T-helper 22 cell (primary cell): ENCODE results near the gene DAPK1.

Source experiments
- DNase-seq: peaks from one replicate; pipeline ENCODE4 v3.0.0-alpha.2; 2020; ENCODE audit warnings: low read depth

The DAPK1 gene

GRCh38 chr9:87594194-87594593 lies 96.5 kb downstream of the DAPK1 start:
- no peak for DNase-seq

DNA sequence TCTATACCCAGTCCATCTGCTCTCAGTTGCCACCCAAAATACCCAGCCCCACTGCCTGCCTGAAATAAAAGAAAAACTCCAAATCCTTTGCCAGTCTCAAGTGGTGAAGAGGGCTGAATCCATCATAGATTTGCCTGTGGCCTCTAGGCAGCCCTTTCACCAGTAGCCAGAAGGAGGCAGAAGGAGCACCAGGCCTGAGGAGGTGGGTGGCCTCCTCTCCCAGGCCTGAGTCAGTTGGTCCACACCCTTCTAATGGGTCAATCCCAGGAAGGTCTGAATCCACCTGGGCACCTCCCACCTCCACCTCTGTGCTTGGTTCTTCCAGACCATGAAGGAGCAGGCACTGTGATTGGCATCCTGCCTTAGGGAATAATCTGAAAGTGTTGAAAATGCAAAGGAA lies 97.0 kb downstream of the DAPK1 start:
- DNase-seq, result no peak

DNA sequence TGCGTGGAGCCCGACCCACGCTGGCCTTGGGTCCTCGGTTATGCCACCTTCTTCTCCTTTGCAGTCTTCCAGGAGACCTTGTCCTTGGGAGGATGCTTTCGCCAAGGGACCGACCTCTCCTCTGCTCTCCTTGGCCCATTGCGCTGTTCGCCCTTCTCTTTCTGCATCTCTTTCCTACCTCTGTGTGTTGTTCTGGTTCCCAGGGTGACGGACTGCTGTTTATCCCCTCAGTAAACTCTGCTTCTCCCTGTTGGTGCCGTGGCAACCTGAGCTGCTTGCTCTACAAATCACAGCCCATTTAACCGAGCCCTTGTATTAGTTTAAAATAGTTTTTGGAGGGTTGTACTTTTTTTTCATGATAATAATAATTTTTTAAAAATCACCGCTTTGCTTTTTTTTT lies 97.9 kb downstream of the DAPK1 start:
- DNase-seq, result no peak

DNA sequence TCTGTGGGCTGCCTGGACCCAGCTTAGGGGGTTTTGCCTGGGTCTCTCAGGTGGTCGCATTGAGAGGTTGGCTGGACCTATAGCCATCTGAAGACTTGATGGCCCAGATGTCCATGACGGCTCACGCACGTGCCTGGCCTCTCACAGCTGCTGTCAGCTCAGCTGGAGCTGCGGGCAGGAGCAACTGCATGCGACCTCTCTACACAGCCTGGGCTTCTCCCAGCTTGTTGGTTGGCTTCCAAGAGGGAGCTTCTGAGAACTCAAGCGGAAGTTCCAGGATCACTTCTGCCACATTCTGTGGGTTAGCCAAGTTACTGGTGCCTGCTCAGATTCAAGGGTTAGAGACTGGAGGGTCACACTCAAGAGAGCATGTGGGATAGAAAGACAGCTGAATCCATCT lies 99.2 kb downstream of the DAPK1 start:
- DNase-seq, result no peak

- no peak for DNase-seq
These were observed 100.2 kb downstream of the DAPK1 start for GRCh38 chr9:87597710-87598443.

GRCh38 chr9:87599901-87600610 lies 102.4 kb downstream of the DAPK1 start:
- DNase-seq, result no peak

DNA sequence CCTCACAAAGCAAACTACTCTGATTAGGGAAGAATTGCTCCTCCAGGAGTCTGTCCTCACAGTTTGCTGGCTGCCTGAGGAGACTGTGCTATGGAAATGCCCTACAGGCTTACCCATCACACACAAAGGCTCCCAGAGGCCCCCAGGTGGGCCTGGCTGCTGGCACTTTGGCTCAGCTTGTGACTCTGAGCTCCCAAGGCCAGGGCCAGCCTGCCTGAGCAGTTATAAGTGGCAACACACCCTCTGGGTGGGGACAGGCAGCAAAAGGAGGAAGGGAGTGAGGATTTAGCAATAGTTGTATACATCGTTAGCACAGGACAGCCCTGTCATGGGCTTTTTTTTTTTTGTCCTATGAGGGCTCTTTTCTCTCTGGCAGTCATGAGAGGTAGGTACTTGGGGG lies 103.5 kb downstream of the DAPK1 start:
- DNase-seq, result no peak

- DNase-seq, result no peak
These were observed 103.9 kb downstream of the DAPK1 start for GRCh38 chr9:87601595-87601994.

DNA sequence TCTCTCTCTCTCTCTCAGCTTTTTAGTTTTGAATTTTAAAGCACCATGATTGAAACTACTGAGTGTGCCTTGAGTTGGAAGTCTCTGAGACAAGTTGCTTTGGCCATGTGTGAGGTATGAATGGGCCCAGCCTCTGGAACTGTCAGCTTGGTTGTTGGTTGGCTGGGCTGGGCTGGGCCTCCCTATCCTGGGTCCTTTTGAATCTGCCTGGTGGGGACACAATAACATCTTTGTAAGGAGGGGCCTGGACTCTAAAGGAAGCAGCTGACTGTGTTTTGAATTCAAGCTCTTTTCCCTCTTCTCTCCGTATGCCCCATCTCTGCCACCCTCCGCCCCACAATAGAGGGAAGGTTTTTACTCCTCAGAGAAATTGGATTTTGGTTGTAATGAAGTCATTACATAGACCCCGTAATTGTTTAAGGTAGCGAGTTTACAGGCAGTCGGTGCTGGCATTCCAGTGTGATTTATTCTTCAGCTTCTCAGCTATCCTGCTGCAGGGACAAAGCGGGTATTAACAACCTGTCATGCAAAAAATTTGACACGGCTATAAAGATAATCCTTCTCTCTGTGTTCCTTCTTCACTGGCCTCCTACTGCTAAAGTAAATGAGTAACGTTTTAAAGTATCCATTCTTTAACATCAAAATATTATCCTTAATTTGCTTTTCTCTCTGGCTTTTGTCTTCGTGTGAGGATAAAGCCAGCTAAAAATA lies 105.4 kb downstream of the DAPK1 start:
- no peak for DNase-seq

- DNase-seq, result no peak
These were observed 106.3 kb downstream of the DAPK1 start for GRCh38 chr9:87603854-87604490.

- no peak for DNase-seq
These were observed 107.4 kb downstream of the DAPK1 start for GRCh38 chr9:87604886-87605588.

GRCh38 chr9:87605676-87606075 lies 108.0 kb downstream of the DAPK1 start:
- DNase-seq, result no peak

- no peak for DNase-seq
These were observed 109.3 kb downstream of the DAPK1 start for GRCh38 chr9:87606841-87607521.

DNA sequence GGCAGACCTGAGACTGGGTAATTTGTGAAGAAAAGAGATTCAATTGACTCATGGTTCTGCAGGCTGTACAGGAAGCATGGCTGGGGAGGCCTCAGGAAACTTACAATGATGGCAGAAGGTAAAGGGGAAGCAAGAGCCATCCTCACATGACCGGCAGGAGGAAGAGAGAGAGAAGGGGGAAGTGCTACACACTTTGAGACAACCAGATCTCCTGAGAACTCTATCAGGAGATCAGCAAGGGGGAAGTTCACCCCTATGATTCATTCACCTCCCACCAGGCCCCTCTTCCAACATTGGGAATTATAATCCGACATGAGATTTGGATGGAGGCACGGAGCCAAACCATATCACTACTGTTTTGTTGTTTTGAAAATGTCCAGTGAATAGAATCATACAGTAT lies 110.2 kb downstream of the DAPK1 start:
- no peak for DNase-seq

DNA sequence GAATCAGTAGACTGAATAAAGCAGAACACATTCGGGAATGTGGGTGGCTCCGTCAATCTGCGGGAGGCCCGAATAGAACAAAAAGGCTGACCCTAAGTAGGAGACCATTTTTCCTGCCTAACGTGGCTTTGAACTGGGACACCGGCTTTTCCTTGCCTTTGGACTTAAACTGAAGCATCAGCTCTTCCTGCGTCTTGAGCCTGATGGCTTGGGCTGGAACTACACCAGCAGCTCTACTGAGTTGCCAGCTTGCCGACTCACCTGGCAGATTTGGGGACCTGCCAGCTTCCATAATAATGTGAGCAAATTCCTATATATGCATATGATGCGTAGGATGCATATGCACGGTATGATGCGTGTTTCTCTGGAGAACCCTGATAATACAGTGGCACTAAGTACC lies 111.3 kb downstream of the DAPK1 start:
- no peak for DNase-seq

- no peak for DNase-seq
These were observed 111.8 kb downstream of the DAPK1 start for GRCh38 chr9:87609486-87609885.

DNA sequence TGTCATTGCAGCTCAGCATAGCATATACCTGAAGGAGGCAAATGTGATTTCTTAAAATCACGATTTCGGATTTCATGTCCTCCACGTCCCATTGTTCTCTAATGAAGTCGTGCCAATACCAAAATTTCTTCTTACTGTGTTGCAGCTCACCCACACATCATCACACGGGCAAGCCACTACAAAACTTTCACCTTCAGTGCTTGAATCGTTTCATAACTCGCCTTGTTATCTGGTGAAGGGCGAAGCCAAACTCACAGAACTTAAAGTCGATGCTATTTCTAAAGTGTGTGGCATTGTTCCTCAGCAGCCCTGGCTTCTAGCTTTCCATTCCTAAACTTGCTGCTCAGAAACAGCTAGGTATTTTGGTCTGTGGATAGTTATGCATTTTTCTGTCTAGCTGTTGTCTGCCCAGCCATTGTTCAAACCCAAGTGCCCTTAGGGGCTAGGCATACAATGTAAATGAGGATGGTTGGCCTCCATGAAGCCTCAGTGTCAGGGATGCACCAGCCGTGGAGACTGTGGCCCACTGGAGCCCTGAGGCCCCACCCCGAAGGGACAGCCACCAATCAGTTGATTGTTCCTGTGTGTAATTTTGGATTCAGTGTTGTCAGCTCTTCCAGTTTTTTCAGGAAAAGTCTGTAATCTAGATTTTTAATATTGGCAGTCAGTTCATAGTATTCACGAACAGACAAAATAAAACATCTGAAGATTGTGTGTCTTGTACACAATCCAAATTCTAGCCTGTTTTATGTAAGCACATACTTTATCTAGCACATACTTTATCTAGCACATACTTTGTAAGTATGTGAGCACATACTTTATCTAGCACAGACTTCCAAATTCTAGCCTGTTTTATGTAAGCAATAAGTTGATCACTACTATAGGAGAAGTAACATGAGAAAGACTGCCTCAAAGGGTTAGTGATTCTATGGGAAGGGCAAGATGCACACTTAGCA lies 112.8 kb downstream of the DAPK1 start:
- DNase-seq, result no peak

GRCh38 chr9:87611776-87612175 lies 114.1 kb downstream of the DAPK1 start:
- no peak for DNase-seq

DNA sequence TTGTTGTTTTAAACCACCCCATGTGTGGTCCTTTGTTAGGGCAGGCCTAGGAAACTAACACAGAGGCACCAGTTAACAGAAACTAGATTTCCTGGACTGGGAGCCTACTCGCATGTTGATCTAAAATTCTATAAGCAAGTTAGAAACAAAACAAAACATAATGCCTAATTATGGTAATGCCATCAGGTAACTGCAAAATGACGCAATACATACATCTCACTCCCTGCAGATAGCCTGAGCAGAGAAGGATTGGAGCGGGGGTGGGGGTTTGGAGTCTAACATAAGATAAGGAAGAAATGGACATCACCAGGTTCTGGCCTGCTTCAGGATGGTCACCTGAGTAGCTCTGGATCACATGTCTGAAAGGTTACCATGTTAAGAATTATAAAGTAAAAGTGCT lies 114.9 kb downstream of the DAPK1 start:
- no peak for DNase-seq
